Transverse colon (tissue), 4 donors: ENCODE data around the gene CCNI2. TPM values are rescaled to one million over a fixed set of nuclear protein-coding genes. Genes with fewer than 3 reads are reported as not detected.

Experiments
- DNase-seq: peaks from one replicate; pipeline ENCODE4 v3.0.0-alpha.2; 2019
- H3K27ac ChIP-seq, 4 donors: fragments of 200-600 bp; sonication (generic); 2 replicates each; pipeline ENCODE4 v1.5.1; 2016 to 2018; ENCODE audit warnings: inconsistent platforms in 4 of 4
- H3K27me3 ChIP-seq: fragments of 200-600 bp; sonication (generic); 2 replicates; pipeline ENCODE4 v1.5.1; 2017; ENCODE audit warnings: inconsistent platforms
- H3K36me3 ChIP-seq, 4 donors: fragments of 200-600 bp; sonication (generic); 2 replicates each; pipeline ENCODE4 v1.5.1; 2017 to 2019; ENCODE audit warnings: inconsistent platforms in 4 of 4
- H3K4me1 ChIP-seq, 4 donors: fragments of 200-600 bp; sonication (generic); 2 replicates each; pipeline ENCODE4 v1.5.1; 2017 to 2020; ENCODE audit warnings: inconsistent platforms in 4 of 4
- H3K4me3 ChIP-seq, 4 donors: fragments of 200-600 bp; sonication (generic); 1 replicate in 1 of 4; 2 replicates in 3 of 4; pipeline versions ENCODE4 v1.5.1 to v1.6.1; 2017 to 2019; ENCODE audit warnings: inconsistent platforms in 4 of 4
- H3K9me3 ChIP-seq, 2 donors: fragments of 200-600 bp; sonication (generic); 2 replicates each; pipeline ENCODE4 v1.5.1; 2017 to 2019; ENCODE audit warnings: inconsistent platforms in 2 of 2
- EP300 ChIP-seq: sonication (generic); formaldehyde crosslinking; IDR thresholded peaks from one replicate; pipeline ENCODE4 v1.6.1; 2017; ENCODE audit warnings: antibody characterized with exemption, low read depth
- POLR2A ChIP-seq: fragments of 450-650 bp; IDR thresholded peaks from one replicate; pipeline ENCODE4 v1.6.1; 2016; ENCODE audit warnings: antibody characterized with exemption, mild to moderate bottlenecking, moderate library complexity
- POLR2AphosphoS5 ChIP-seq, 3 donors: sonication (generic); formaldehyde crosslinking; IDR thresholded peaks; one replicate each; pipeline ENCODE4 v1.6.1; 2016; ENCODE audit warnings: antibody characterized with exemption in 3 of 3
- WGBS, 2 donors: methylation state at CpG; one replicate each; pipeline ENCODE4 v1.1.5; 2018; ENCODE audit warnings: low coverage in 1 of 2; 5-methylcytosine and 5-hydroxymethylcytosine counted together
- in situ Hi-C, 4 donors: fragments of 200-750 bp; cut with MboI; loops; one replicate each; pipeline versions ENCODE4 v1.15.0 to v1.15.1; 2017; ENCODE audit warnings: low sequenced_read_pairs in 3 of 4, low pct_ligation_motif_present in 1 of 4, low pct_unique_long_range_greater_than_20kb in 1 of 4
- intact Hi-C: fragments of 100-400 bp; cut with DNase I; formaldehyde crosslinking; loops from one replicate; pipeline ENCODE4 v1.15.1; 2023; ENCODE audit warnings: low total_unique reads
- total RNA-seq, 4 donors: library from RNA; depleted of rRNA; stranded (reverse); fragments of >200 nt; gene quantifications; one replicate each; pipeline ENCODE4 v1.1.0, GENCODE V29; 2016
- TF ChIP-seq, protein P1 (sequence below), 5 experiments: fragments of 200-600 bp in 3 of 5; fragments of 450-650 bp in 2 of 5; sonication (generic) in 3 of 5; IDR thresholded peaks; 1 replicate in 2 of 5; 2 replicates in 3 of 5; pipeline ENCODE4 v1.5.1; 2016 to 2017; ENCODE audit warnings: antibody characterized with exemption in 5 of 5, inconsistent platforms in 3 of 5, mild to moderate bottlenecking in 2 of 5, moderate library complexity in 1 of 5

Gene CCNI2
- total RNA-seq, 4 donors from 2014 or later: 3.0 to 13.0 (median 7.1) TPM

DNA sequence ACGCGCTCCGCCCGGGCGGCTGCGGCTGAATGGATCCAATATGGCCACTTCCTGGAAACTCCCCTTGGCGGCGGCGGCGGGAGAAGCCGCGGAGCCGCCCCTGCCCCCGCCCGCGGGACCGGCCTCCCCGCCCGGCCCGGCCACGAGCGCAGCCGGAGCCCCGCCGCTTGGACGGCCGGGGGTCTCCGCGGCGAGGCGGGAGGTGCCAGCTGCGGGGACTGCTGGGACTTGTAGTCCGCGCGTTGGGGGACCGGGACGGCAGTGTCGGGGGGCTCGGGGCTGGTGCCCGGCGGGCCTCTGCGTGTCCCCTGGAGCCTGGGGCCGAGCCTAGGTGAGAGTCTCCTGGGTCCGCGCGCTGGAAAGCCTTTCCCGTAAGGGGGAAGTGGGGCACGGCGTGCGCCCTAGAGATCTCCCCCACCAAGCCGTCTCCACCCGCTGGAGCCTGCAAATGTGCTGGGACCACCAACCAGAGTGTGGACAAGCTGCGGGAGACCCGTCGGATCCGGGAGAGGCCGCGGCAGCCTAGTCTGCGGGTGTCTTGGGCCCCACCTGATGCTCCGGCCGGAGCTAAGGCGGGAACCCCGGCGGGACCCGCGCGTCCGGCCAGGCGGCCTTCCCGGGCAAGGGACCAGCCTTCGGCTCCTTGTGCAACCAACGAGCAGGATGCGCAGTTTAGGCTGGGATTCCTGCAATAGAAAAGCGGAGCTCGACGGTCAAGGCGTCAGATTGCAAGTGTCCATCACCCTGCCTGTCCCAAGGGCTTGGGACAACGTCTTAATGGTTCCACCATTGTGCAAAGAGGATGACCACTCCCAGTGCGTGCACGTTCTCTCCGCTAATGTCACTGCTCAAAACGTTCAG lies 30.2 kb downstream of the CCNI2 start, which contains the start of gene SEPTIN8:
Gene SEPTIN8 (minus strand): TSS at position 31 of the 861 bp plus-strand sequence. CDS start 102 bp downstream, outside the sequence.
- peaks cover 7 to 26% (median 21%) of the 10 kb centered on the region in 4 donors for H3K4me1 ChIP-seq
- in situ Hi-C loops (loop anchor here in 1 of 4 donors (25.0 kb wide), 1 partner anchor 390 kb away; no protein-coding TSS in a partner anchor), intact Hi-C loops (no loop called here)
- H3K4me3 ChIP-seq: peak within 1 kb of the TSS; percentile 83 to 94 (median 88)
- H3K27ac ChIP-seq: peak within 1 kb of the TSS; percentile 80 to 84 (median 83)
- no peaks in the 10 kb centered on the region for H3K27me3 ChIP-seq
- H3K9me3 ChIP-seq: no peaks in the 10 kb centered on the region
- no peaks in the 10 kb centered on the region for H3K36me3 ChIP-seq
- WGBS, 2 donors: 3 to 14% methylated on average over 13 to 39 of the region's 82 CpGs
- peak; percentile 59 for DNase-seq
- TF ChIP-seq EP300: no peak
- TF ChIP-seq, protein P1, sequence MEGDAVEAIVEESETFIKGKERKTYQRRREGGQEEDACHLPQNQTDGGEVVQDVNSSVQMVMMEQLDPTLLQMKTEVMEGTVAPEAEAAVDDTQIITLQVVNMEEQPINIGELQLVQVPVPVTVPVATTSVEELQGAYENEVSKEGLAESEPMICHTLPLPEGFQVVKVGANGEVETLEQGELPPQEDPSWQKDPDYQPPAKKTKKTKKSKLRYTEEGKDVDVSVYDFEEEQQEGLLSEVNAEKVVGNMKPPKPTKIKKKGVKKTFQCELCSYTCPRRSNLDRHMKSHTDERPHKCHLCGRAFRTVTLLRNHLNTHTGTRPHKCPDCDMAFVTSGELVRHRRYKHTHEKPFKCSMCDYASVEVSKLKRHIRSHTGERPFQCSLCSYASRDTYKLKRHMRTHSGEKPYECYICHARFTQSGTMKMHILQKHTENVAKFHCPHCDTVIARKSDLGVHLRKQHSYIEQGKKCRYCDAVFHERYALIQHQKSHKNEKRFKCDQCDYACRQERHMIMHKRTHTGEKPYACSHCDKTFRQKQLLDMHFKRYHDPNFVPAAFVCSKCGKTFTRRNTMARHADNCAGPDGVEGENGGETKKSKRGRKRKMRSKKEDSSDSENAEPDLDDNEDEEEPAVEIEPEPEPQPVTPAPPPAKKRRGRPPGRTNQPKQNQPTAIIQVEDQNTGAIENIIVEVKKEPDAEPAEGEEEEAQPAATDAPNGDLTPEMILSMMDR (IDR thresholded peaks at IDR 0.05): peak in 1 of 5 experiments; percentile 1

DNA sequence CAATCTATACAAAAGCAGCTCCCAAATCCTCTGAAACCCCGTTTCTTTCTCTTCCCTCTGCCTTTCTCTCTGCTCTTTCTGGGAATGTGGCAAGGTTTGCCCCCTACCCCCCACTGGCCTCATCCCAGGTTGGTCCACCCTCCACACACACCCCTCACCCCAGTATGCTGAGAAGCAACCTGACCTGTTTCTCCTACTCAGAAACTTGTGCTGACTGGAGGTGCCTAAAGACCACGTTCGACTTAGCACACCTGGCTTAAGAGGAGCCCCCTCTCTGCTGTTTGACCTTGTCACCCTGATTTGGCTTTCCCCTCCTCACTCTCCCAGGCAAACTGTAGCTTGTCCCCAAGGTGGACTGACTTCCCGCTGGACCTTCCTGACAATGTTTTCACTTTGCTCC lies 30.9 kb downstream of the CCNI2 start:
- WGBS, 2 donors: 60 to 80% methylated on average over 2 to 4 of the region's 4 CpGs
- peak overlapping the region in 3 of 4 donors; percentile 80 to 84 (median 83) for H3K27ac ChIP-seq
- DNase-seq: no peak

DNA sequence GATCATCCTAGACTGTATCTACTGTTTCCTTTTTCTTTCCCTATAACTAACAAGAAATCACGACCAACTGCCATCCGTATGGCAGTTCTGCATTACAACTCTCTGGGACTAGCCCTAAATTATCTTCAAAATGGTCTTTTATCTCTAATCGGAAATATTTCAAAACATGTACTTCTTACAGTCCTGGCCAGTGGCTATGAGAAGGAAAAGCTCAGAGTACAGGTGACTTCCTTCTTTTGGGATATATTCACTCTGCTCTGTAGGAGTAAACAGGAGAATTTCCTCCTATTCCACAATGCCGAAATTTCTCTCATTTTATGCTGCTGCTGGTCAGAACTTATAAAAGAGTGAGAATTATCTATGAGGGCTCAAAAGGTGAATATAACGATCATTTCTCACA lies 31.6 kb downstream of the CCNI2 start:
- no peak for DNase-seq
- Histone ChIP-seq H3K27ac (no peak overlapping the region), H3K27me3 (no peaks in the 10 kb centered on the region), H3K4me1 (peaks cover 7 to 26% (median 21%) of the 10 kb centered on the region in 4 donors), H3K36me3 (no peaks in the 10 kb centered on the region), H3K4me3 (no peak overlapping the region), H3K9me3 (no peaks in the 10 kb centered on the region)
- in situ Hi-C loops (loop anchor here in 1 of 4 donors (25.0 kb wide), 1 partner anchor 392 kb away; no protein-coding TSS in a partner anchor), intact Hi-C loops (no loop called here)
- 80 to 91% methylated on average over 4 to 5 of the region's 5 CpGs for WGBS, 2 donors
- TF ChIP-seq, protein P1 (IDR thresholded peaks at IDR 0.05): no peak
- no peak for TF ChIP-seq EP300
- no peak for TF ChIP-seq POLR2AphosphoS5 (IDR thresholded peaks at IDR 0.05)
- TF ChIP-seq POLR2A: no peak

More for the DNA sequence above, 30.9 kb downstream of the CCNI2 start:
- intact Hi-C loops (no loop called here), in situ Hi-C loops (loop anchor here in 1 of 4 donors (25.0 kb wide), 1 partner anchor 391 kb away; no protein-coding TSS in a partner anchor)
- H3K9me3 ChIP-seq: no peaks in the 10 kb centered on the region
- no peaks in the 10 kb centered on the region for H3K27me3 ChIP-seq
- peaks cover 7 to 26% (median 21%) of the 10 kb centered on the region in 4 donors for H3K4me1 ChIP-seq
- no peak for TF ChIP-seq POLR2A
- no peak for TF ChIP-seq POLR2AphosphoS5 (IDR thresholded peaks at IDR 0.05)
- no peak for TF ChIP-seq EP300
- TF ChIP-seq, protein P1 (IDR thresholded peaks at IDR 0.05): no peak
- no peaks in the 10 kb centered on the region for H3K36me3 ChIP-seq
- H3K4me3 ChIP-seq: peak overlapping the region in 3 of 4 donors; percentile 83 to 94 (median 94)

DNA sequence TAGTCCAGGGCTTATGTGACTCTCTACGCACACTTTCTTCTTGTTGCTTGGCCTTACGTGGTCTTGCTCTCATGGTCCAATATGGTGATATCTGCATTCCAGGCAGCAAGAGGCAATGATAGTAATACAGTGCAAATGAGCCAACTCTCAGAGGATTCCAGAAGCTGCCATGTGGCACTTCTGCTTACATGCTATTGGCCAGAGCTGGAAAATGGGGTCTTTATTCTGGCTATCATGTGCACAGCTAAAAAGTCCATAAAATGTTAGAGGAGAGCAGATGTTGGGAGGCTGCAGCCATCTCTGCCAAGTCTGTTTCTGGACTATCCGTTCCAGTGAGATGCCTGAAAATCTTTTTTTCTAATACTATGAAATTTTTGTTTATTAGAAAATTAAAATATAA lies 32.7 kb downstream of the CCNI2 start:
- DNase-seq: no peak
- in situ Hi-C loops (loop anchor here in 1 of 4 donors (25.0 kb wide), 1 partner anchor 393 kb away; no protein-coding TSS in a partner anchor), intact Hi-C loops (loop anchor here (10.0 kb wide), 1 partner anchor 1335 kb away; the partner anchor contains the start of gene TCF7)
- no peak for TF ChIP-seq POLR2A
- TF ChIP-seq POLR2AphosphoS5 (IDR thresholded peaks at IDR 0.05): no peak
- TF ChIP-seq EP300: no peak
- TF ChIP-seq, protein P1 (IDR thresholded peaks at IDR 0.05): no peak
- Histone ChIP-seq H3K9me3 (no peaks in the 10 kb centered on the region), H3K27ac (no peak overlapping the region), H3K27me3 (no peaks in the 10 kb centered on the region), H3K4me1 (peaks cover 3 to 23% (median 18%) of the 10 kb centered on the region in 4 donors), H3K4me3 (no peak overlapping the region), H3K36me3 (no peaks in the 10 kb centered on the region)
- WGBS, 2 donors: 78 to 95% methylated on average over 1 to 3 of the region's 3 CpGs
